Measurements from ENCODE around the gene BCL2L11. TPM values are rescaled to one million over a fixed set of nuclear protein-coding genes. Genes with fewer than 3 reads are reported as not detected.

The BCL2L11 gene
- total RNA-seq (2011; cell fraction: chromatin; rRNA removed; ENCODE audit: low replicate concordance), result 12.1 and 19.1 TPM in 2 replicates
- 6.2 and 6.7 TPM in 2 replicates for total RNA-seq (2011; cell fraction: nucleolus; rRNA removed)
- 13.1 and 30.2 TPM in 2 replicates for total RNA-seq (2011; cell fraction: nucleoplasm; rRNA removed)
- 4.5 and 6.4 TPM in 2 replicates for total RNA-seq (2014; rRNA removed)
- total RNA-seq (2014; rRNA removed; fragmentation: Illumina TruSeq; extraction: Trizol), result 5.0 TPM in 2 replicates
- 6.1 and 7.2 TPM in 2 replicates for total RNA-seq (2015; rRNA removed; fragmentation: Illumina TruSeq; extraction: Trizol)
- total RNA-seq (2021), result 16.1 and 18.8 TPM in 2 replicates
- polyA plus RNA-seq (2011; rRNA removed), result 3.1 and 6.4 TPM in 2 replicates
- polyA plus RNA-seq (2011; cell fraction: cytosol; rRNA removed), result 4.7 and 6.0 TPM in 2 replicates
- polyA plus RNA-seq (2011; cell fraction: nucleus; rRNA removed), result 8.6 and 12.0 TPM in 2 replicates
- 11.4 TPM in 2 replicates for polyA plus RNA-seq (2012)
- 15.3 and 16.5 TPM in 2 replicates for polyA plus RNA-seq (2014; fragmentation: Illumina TruSeq; extraction: Trizol)
- 1 to 10 TPM; 2.2 to 2.5 TPM for polyA plus RNA-seq (2014; fragmentation: Nextera tagmentation; extraction: Ambion mirVana)
- polyA plus RNA-seq (2014; rRNA removed), result 8.1 and 8.8 TPM in 2 replicates
- 3.4 and 6.3 TPM in 2 replicates for polyA minus RNA-seq (2011; rRNA and poly(A)+ RNA removed)
- 6.0 and 9.8 TPM in 2 replicates for polyA minus RNA-seq (2011; cell fraction: cytosol; rRNA and poly(A)+ RNA removed)
- polyA minus RNA-seq (2011; cell fraction: nucleus; rRNA and poly(A)+ RNA removed), result 6.9 and 13.4 TPM in 2 replicates
- percentile 85 among the genes with signal in this experiment for Bru-seq, nascent RNA
- BruChase-seq, experiment 1, labeled RNA remaining after a 2-hour chase, result percentile 76 among the genes with signal in this experiment
- percentile 73 among the genes with signal in this experiment for BruChase-seq, experiment 2, labeled RNA remaining after a 6-hour chase
- long read RNA-seq, experiment 1, full-length matches to known transcripts, result 4 of 19 reads
- long read RNA-seq, experiment 1, partial matches to known transcripts, result 0 of 19 reads
- long read RNA-seq, experiment 1, other reads (novel, unspliced or antisense), result 15 of 19 reads
- long read RNA-seq, experiment 2, full-length matches to known transcripts, result 7 of 19 reads
- long read RNA-seq, experiment 2, partial matches to known transcripts, result 0 of 19 reads
- long read RNA-seq, experiment 2, other reads (novel, unspliced or antisense), result 12 of 19 reads
- long read RNA-seq, experiment 3, partial matches to known transcripts, result 0 of 3 reads
- long read RNA-seq, experiment 3, other reads (novel, unspliced or antisense), result 2 of 3 reads

GRCh38 chr2:111120253-111121027 is at the start of gene BCL2L11:
Gene BCL2L11 (plus strand): TSS chr2:111120914. CDS start chr2:111123746, 2,832 bp downstream.
- peaks cover 44% of the 10 kb centered on the region for H3K79me2 ChIP-seq (ENCODE audit: control insufficient read depth, insufficient read depth, low read length)
- peak within 1 kb of the TSS; percentile 92 for H2AFZ ChIP-seq (ENCODE audit: low read depth, low read length)
- peaks cover 10% of the 10 kb centered on the region for H4K20me1 ChIP-seq (replicated peaks; ENCODE audit: control insufficient read depth, insufficient read depth, low read length)
- peaks cover 4 to 40% of the 10 kb centered on the region in 2 experiments; a peak in 4 of 5 replicates for H3K4me1 ChIP-seq (replicated peaks in 1 of 2; ENCODE audit: control insufficient read depth in 2 of 2, insufficient read depth in 2 of 2, low read length in 2 of 2)
- DNase-seq (ENCODE audit: extremely low read depth in 1 of 4, low spot score in 3 of 4), result peak; percentile 94 to 96 (median 95)
- intact Hi-C loops (cut with micrococcal nuclease) (no loop called here), in situ Hi-C loops (cut with MboI) (no loop called here)
- H3K27me3 ChIP-seq (ENCODE audit: control insufficient read depth in 2 of 2, insufficient read depth in 2 of 2, low read length in 2 of 2), result no peaks in the 10 kb centered on the region
- ChIA-PET CTCF (ENCODE audit: low intra/inter-chr PET ratio) (no interaction called here), POLR2A (interaction anchor here (0.6 to 1.6 kb wide), 13 partner anchors 8 to 580 kb away, joined by 3 to 7 read pairs (median 4); no protein-coding TSS in a partner anchor)
- H3K4me2 ChIP-seq (ENCODE audit: insufficient read depth, low read length), result peak within 1 kb of the TSS; percentile 86
- no peaks in the 10 kb centered on the region for H3K9me3 ChIP-seq (replicated peaks; ENCODE audit: control insufficient read depth, insufficient read depth, low read depth, low read length)
- 2% methylated on average over 31 of the region's 98 CpGs for WGBS (ENCODE audit: insufficient coverage, low coverage, missing lambda C conversion rate)
- ATAC-seq, result peak; percentile 84
- H3K9ac ChIP-seq (ENCODE audit: insufficient read depth in 1 of 2, low read depth in 2 of 2, low read length in 2 of 2), result peak within 1 kb of the TSS; percentile 64 to 97
- peaks cover 18% of the 10 kb centered on the region for H3K36me3 ChIP-seq (ENCODE audit: control insufficient read depth, insufficient read depth, low read length)
- peak within 1 kb of the TSS; percentile 81 for H3K27ac ChIP-seq (ENCODE audit: extremely low read depth, low read depth, low read length)
- H3K4me3 ChIP-seq, result peak within 1 kb of the TSS; percentile 62
- TSS peak; percentile 73 for BruUV-seq (replicated peaks)
- FAIRE-seq, result peak; percentile 65
- H3K9me1 ChIP-seq (ENCODE audit: control insufficient read depth, insufficient read depth, low read length), result no peaks in the 10 kb centered on the region
- TF ChIP-seq ZBTB33 (CRISPR knock-in tag; IDR thresholded peaks at IDR 0.05) (no peak), BCL6 (CRISPR knock-in tag; IDR thresholded peaks at IDR 0.05) (no peak), ZNF224 (CRISPR knock-in tag; IDR thresholded peaks at IDR 0.05) (no peak), ZBTB8A (IDR thresholded peaks at IDR 0.05; ENCODE audit: partially characterized antibody) (no peak), SMARCA4 (IDR thresholded peaks at IDR 0.05) (no peak), ZBTB12 (CRISPR knock-in tag; IDR thresholded peaks at IDR 0.05) (no peak), BHLHE40 (IDR thresholded peaks at IDR 0.05; ENCODE audit: low read length) (peak; percentile 77), E2F1 (CRISPR knock-in tag; IDR thresholded peaks at IDR 0.05) (no peak; the same call in 1 of the 2 replicates)
